ENCODE data around the gene SLAIN1.

DNA sequence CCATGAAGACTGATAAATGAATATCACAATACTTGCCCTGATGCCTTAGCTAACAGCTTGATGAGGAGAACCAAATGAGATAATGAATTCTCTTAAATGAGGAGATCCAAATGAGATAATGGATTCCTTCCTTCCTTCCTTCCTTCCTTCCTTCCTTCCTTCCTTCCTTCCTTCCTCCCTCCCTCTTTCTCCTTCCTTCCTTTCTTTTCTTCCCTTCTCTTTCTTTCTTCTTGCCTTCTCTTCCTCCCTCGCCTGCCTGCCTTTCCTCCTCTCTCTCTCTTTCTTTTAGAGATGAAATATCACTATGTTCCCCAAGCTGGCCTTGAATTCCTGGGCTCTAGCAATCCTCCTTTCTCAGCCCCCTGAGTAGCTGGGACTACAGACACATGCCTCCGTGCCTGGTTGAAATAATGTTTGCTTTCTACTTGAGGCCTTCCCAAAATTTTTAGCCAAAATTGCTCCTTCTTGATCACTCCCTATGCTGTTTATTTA is 4.0 kb upstream of the SLAIN1 start:
- TF ChIP-seq POLR2AphosphoS5 (IDR thresholded peaks at IDR 0.05; ENCODE audit: insufficient read depth, low read depth, low read length): no peak
- TF ChIP-seq CTCF (IDR thresholded peaks at IDR 0.05; ENCODE audit: extremely low read depth in 1 of 2, insufficient read depth in 1 of 2, low read depth in 1 of 2, low read length in 2 of 2): no peak
- no peak for TF ChIP-seq POLR2A (IDR thresholded peaks at IDR 0.05; ENCODE audit: low read depth, low read length)
- no peak for TF ChIP-seq JUN (IDR thresholded peaks at IDR 0.05; ENCODE audit: borderline replicate concordance, insufficient read depth, insufficient read length, low read depth)
- TF ChIP-seq, protein P1, sequence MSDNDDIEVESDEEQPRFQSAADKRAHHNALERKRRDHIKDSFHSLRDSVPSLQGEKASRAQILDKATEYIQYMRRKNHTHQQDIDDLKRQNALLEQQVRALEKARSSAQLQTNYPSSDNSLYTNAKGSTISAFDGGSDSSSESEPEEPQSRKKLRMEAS (IDR thresholded peaks at IDR 0.05; ENCODE audit: insufficient read depth, insufficient read length): no peak
- TF ChIP-seq EZH2 (IDR thresholded peaks at IDR 0.05; ENCODE audit: borderline replicate concordance, low read depth, low read length, severe bottlenecking): no peak
- no peak for TF ChIP-seq MYC (IDR thresholded peaks at IDR 0.05; ENCODE audit: low read depth, low read length)
- no peak for TF ChIP-seq FOS (IDR thresholded peaks at IDR 0.05; ENCODE audit: borderline replicate concordance, insufficient read depth, low read length)
- no peak for TF ChIP-seq GATA2 (IDR thresholded peaks at IDR 0.05; ENCODE audit: insufficient read depth, insufficient read length, low read depth, low read length)
